GM18861 (cell line): ENCODE data around the gene ISYNA1.

Experiments
- ATAC-seq: cut with Tn5 transposase; IDR thresholded peaks from one replicate; pipeline ENCODE4 v1.9.1; 2021; ENCODE audit not compliant: unreplicated experiment

The ISYNA1 gene

GRCh38 chr19:18437491-18438330 is at the start of gene ISYNA1:
Gene ISYNA1, minus strand, starts transcription at chr19:18438133. Its CDS starts 154 bp downstream, at chr19:18437979.
- no peak for ATAC-seq

GRCh38 chr19:18486746-18487145 is 48.8 kb upstream of the ISYNA1 start:
- ATAC-seq = no peak

GRCh38 chr19:18484992-18485391 is 47.1 kb upstream of the ISYNA1 start:
- ATAC-seq = no peak

GRCh38 chr19:18483119-18483890 is 45.4 kb upstream of the ISYNA1 start:
- no peak for ATAC-seq

GRCh38 chr19:18481505-18482222 is 43.7 kb upstream of the ISYNA1 start:
- no peak for ATAC-seq

- no peak for ATAC-seq
Measured at GRCh38 chr19:18480006-18480691, 42.2 kb upstream of the ISYNA1 start.

- peak; percentile 68 for ATAC-seq
Measured at GRCh38 chr19:18478545-18479311, 40.8 kb upstream of the ISYNA1 start.

- no peak for ATAC-seq
Measured at GRCh38 chr19:18477974-18478373, 40.0 kb upstream of the ISYNA1 start.

- ATAC-seq = no peak
Measured at GRCh38 chr19:18477042-18477779, 39.3 kb upstream of the ISYNA1 start.

GRCh38 chr19:18476507-18477041 is 38.6 kb upstream of the ISYNA1 start:
- no peak for ATAC-seq

- ATAC-seq = no peak
Measured at GRCh38 chr19:18475762-18476331, 37.9 kb upstream of the ISYNA1 start.

GRCh38 chr19:18475004-18475453 is 37.1 kb upstream of the ISYNA1 start:
- ATAC-seq = no peak

- no peak for ATAC-seq
Measured at GRCh38 chr19:18474366-18474887, 36.5 kb upstream of the ISYNA1 start.

GRCh38 chr19:18473706-18474087 is 35.8 kb upstream of the ISYNA1 start:
- ATAC-seq = no peak

- ATAC-seq = no peak
Measured at GRCh38 chr19:18473003-18473705, 35.2 kb upstream of the ISYNA1 start.

GRCh38 chr19:18470787-18471186 is 32.9 kb upstream of the ISYNA1 start:
- ATAC-seq = no peak

GRCh38 chr19:18469069-18469846 is 31.3 kb upstream of the ISYNA1 start:
- ATAC-seq = no peak
